GM18505 (cell line): ENCODE data around the gene TLCD5.

Experiments
- ATAC-seq: cut with Tn5 transposase; IDR thresholded peaks from one replicate; pipeline ENCODE4 v1.9.1; 2021; ENCODE audit not compliant: unreplicated experiment
- POLR2A ChIP-seq: IDR thresholded peaks from 4 replicates; pipeline ENCODE4 v1.6.1; 2011; ENCODE audit warnings: borderline replicate concordance; ENCODE audit not compliant: insufficient read depth, insufficient read length; ENCODE audit errors: extremely low read depth

TLCD5 gene

GRCh38 chr11:120336641-120337354 is 11.7 kb downstream of the TLCD5 start:
- ATAC-seq = peak; percentile 22
- TF ChIP-seq POLR2A = no peak

- TF ChIP-seq POLR2A = no peak
- no peak for ATAC-seq
Measured at GRCh38 chr11:120337355-120338106, 12.4 kb downstream of the TLCD5 start.

GRCh38 chr11:120338107-120338933 is 13.2 kb downstream of the TLCD5 start:
- no peak for ATAC-seq
- TF ChIP-seq POLR2A = no peak

GRCh38 chr11:120339394-120339890 is 14.3 kb downstream of the TLCD5 start:
- TF ChIP-seq POLR2A = no peak
- no peak for ATAC-seq

GRCh38 chr11:120340529-120340928 is 15.4 kb downstream of the TLCD5 start:
- ATAC-seq = no peak
- no peak for TF ChIP-seq POLR2A

- ATAC-seq = no peak
- TF ChIP-seq POLR2A = no peak
Measured at GRCh38 chr11:120342226-120342625, 17.1 kb downstream of the TLCD5 start.

- no peak for ATAC-seq
- TF ChIP-seq POLR2A = no peak
Measured at GRCh38 chr11:120342678-120343077, 17.6 kb downstream of the TLCD5 start.

- TF ChIP-seq POLR2A = no peak
- peak; percentile 39 for ATAC-seq
Measured at GRCh38 chr11:120343429-120343828, 18.3 kb downstream of the TLCD5 start.

GRCh38 chr11:120344302-120345004 is 19.4 kb downstream of the TLCD5 start:
- ATAC-seq = peak; percentile 78
- no peak for TF ChIP-seq POLR2A

- TF ChIP-seq POLR2A = no peak
- ATAC-seq = no peak
Measured at GRCh38 chr11:120346233-120346632, 21.1 kb downstream of the TLCD5 start.

GRCh38 chr11:120350637-120351036 is 25.5 kb downstream of the TLCD5 start:
- TF ChIP-seq POLR2A = no peak
- ATAC-seq = no peak

GRCh38 chr11:120352405-120352804 is 27.3 kb downstream of the TLCD5 start:
- ATAC-seq = no peak
- no peak for TF ChIP-seq POLR2A

GRCh38 chr11:120354068-120354467 is 29.0 kb downstream of the TLCD5 start:
- TF ChIP-seq POLR2A = no peak
- ATAC-seq = no peak
